GM18517 (cell line): Measurements from ENCODE around the gene CEP20.

Source experiments
- ATAC-seq: cut with Tn5 transposase; IDR thresholded peaks from one replicate; pipeline ENCODE4 v1.9.1; 2021; ENCODE audit warnings: mild to moderate bottlenecking, moderate library complexity; ENCODE audit not compliant: unreplicated experiment

Gene CEP20

GRCh38 chr16:15898654-15899053, 10.3 kb upstream of the CEP20 start:
- ATAC-seq = no peak

- ATAC-seq = no peak
Observed at GRCh38 chr16:15897834-15898254, 9.4 kb upstream of the CEP20 start.

- ATAC-seq = no peak
Observed at GRCh38 chr16:15897121-15897780, 8.8 kb upstream of the CEP20 start.

GRCh38 chr16:15894571-15895374, 6.4 kb upstream of the CEP20 start:
- ATAC-seq = no peak

- no peak for ATAC-seq
Observed at GRCh38 chr16:15891508-15891907, 3.1 kb upstream of the CEP20 start.

- no peak for ATAC-seq
Observed at GRCh38 chr16:15887283-15887682, 1.1 kb downstream of the CEP20 start.

- ATAC-seq = no peak
Observed at GRCh38 chr16:15886078-15886477, 2.3 kb downstream of the CEP20 start.

- ATAC-seq = no peak
Observed at GRCh38 chr16:15885560-15886001, 2.8 kb downstream of the CEP20 start.

- no peak for ATAC-seq
Observed at GRCh38 chr16:15882563-15882962, 5.8 kb downstream of the CEP20 start.

GRCh38 chr16:15881794-15882379, 6.5 kb downstream of the CEP20 start:
- ATAC-seq = no peak

GRCh38 chr16:15880434-15881308, 7.7 kb downstream of the CEP20 start:
- ATAC-seq = no peak

- no peak for ATAC-seq
Observed at GRCh38 chr16:15879255-15879811, 9.1 kb downstream of the CEP20 start.

- ATAC-seq = no peak
Observed at GRCh38 chr16:15876503-15876902, 11.9 kb downstream of the CEP20 start.

GRCh38 chr16:15874745-15875314, 13.6 kb downstream of the CEP20 start:
- ATAC-seq = no peak

- ATAC-seq = no peak
Observed at GRCh38 chr16:15873737-15874136, 14.7 kb downstream of the CEP20 start.

- ATAC-seq = no peak
Observed at GRCh38 chr16:15873301-15873700, 15.1 kb downstream of the CEP20 start.

GRCh38 chr16:15870011-15870410, 18.4 kb downstream of the CEP20 start:
- ATAC-seq = no peak

GRCh38 chr16:15866451-15866850, 22.0 kb downstream of the CEP20 start:
- ATAC-seq = no peak

- ATAC-seq = no peak
Observed at GRCh38 chr16:15865742-15866141, 22.7 kb downstream of the CEP20 start.

GRCh38 chr16:15864939-15865338, 23.5 kb downstream of the CEP20 start:
- no peak for ATAC-seq
